Measurements from ENCODE around the gene ZFHX2. TPM values are rescaled to one million over a fixed set of nuclear protein-coding genes. Genes with fewer than 3 reads are reported as not detected.

The ZFHX2 gene
- polyA plus RNA-seq, 1 donor (not counting 4 experiments of a cell fraction or from before 2014, with no cell fraction given) = 0.18 TPM

DNA sequence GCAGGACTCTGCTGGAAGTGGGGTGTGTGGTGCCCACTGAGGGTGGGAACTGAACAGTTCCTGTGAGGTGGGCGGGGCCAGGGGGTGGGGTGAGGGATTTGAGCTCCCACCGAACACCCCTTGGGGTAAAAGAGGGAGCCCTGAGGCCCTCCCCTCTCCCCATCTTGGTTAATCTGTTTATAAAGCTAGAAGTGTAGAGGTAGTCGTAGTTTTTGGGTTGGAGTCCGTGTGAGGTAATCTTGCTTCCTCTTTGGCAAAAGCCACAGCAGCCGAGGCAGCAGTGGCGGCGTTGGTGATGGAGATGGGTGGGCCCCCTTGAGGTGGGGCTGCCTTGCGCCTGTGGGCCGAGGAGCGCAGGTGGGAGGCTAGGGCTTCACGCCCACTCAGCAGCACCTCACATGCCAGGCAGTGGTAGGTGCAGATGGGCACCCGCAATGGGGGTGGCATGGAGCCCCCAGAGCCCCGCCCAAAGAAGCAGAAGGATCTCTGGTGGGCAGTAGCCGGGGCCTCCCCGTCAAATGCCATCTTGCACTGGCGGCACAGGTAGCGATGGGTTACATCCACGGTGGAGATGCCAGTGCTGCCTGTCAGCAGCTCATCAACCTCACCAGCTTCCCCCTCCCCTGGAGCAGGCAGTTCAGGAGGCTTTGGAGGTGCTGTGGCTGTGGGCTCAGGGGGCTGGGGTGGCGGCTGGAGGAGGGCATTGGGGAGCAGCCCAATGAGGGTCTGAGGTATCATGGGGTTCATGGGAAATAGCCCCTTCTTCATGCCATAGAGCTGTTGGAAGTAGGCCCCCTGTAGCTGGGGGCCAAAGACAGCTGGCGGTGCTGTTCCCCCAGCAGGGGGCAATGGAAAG is 29.6 kb downstream of the ZFHX2 start:
- dilution Hi-C loops (cut with MboI; ENCODE audit: extremely low pct_ligation_motif_present, low sequenced_read_pairs) = no loop called here
- H3K79me2 ChIP-seq (ENCODE audit: control insufficient read depth, insufficient read depth, low read length) = no peaks in the 10 kb centered on the region
- FAIRE-seq = no peak

DNA sequence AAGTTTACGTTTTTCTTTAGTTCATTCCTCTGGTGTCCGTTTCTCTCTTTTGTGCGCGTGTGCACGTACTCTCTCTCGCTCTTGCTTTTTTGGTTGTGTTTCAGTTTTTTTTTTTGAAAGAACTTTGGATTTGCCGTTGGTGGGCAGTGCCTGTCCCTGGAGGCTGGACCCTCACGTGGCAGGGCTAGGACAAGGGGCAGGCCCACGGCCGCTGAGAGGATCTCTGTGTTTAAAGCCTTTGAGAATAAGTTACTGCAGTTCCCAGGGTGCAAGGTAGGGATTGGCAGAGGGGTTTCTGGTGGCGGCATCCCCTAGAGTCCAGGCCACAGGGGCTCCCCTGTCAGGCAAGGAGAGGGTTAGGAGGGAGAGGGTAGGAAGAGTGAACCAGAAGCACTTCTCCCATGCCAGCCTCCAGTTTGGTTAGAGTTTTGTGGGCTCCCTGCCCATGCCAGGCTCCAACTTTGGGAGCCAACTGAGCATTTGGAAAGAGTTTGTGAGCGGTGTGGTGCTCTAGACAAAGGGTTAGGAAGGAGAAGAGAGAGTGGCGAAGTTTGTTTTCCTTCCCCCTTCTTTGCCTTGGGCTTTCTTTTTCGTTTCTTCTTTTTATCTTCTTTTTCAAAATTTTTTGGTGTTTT is 30.5 kb downstream of the ZFHX2 start:
- Histone ChIP-seq H3K4me3 (ENCODE audit: control insufficient read depth in 2 of 3, extremely low read depth in 1 of 3, insufficient read depth in 2 of 3, low read depth in 1 of 3, low read length in 3 of 3) (no peak overlapping the region), H3K9ac (ENCODE audit: control insufficient read depth, extremely low read depth, insufficient read depth, low read length) (no peak overlapping the region), H3K9me1 (ENCODE audit: control insufficient read depth, extremely low read depth, insufficient read depth, low read length) (no peaks in the 10 kb centered on the region), H3K36me3 (ENCODE audit: control insufficient read depth in 2 of 2, extremely low read depth in 1 of 2, insufficient read depth in 2 of 2, low read length in 2 of 2) (peaks cover 0 to 2% of the 10 kb centered on the region in 2 experiments), H3K27me3 (ENCODE audit: control insufficient read depth, extremely low read depth, insufficient read depth, low read length) (no peaks in the 10 kb centered on the region), H3K79me2 (ENCODE audit: control insufficient read depth, insufficient read depth, low read length) (no peaks in the 10 kb centered on the region), H4K20me1 (ENCODE audit: control insufficient read depth, extremely low read depth, insufficient read depth, low read length) (no peaks in the 10 kb centered on the region), H3K4me2 (ENCODE audit: control insufficient read depth, extremely low read depth, insufficient read depth, low read depth, low read length) (no peak overlapping the region), H3K4me1 (ENCODE audit: control insufficient read depth, extremely low read depth, insufficient read depth, low read length) (no peaks in the 10 kb centered on the region), H3K27ac (ENCODE audit: control insufficient read depth, insufficient read depth, low read length) (no peak overlapping the region), H2AFZ (ENCODE audit: control insufficient read depth, low read length) (no peak overlapping the region), H3K9me3 (ENCODE audit: control insufficient read depth, low read depth, low read length) (no peaks in the 10 kb centered on the region)
- dilution Hi-C loops (cut with MboI; ENCODE audit: extremely low pct_ligation_motif_present, low sequenced_read_pairs) = no loop called here
- FAIRE-seq (no peak), DNase-seq (ENCODE audit: low read depth, low spot score) (no peak)
- TF ChIP-seq, protein P1, sequence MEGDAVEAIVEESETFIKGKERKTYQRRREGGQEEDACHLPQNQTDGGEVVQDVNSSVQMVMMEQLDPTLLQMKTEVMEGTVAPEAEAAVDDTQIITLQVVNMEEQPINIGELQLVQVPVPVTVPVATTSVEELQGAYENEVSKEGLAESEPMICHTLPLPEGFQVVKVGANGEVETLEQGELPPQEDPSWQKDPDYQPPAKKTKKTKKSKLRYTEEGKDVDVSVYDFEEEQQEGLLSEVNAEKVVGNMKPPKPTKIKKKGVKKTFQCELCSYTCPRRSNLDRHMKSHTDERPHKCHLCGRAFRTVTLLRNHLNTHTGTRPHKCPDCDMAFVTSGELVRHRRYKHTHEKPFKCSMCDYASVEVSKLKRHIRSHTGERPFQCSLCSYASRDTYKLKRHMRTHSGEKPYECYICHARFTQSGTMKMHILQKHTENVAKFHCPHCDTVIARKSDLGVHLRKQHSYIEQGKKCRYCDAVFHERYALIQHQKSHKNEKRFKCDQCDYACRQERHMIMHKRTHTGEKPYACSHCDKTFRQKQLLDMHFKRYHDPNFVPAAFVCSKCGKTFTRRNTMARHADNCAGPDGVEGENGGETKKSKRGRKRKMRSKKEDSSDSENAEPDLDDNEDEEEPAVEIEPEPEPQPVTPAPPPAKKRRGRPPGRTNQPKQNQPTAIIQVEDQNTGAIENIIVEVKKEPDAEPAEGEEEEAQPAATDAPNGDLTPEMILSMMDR (optimal IDR thresholded peaks at IDR 0.05 in 1 of 3, IDR thresholded peaks at IDR 0.05 in 1 of 3, conservative IDR thresholded peaks at IDR 0.05 in 1 of 3; ENCODE audit: extremely low read depth in 1 of 3, insufficient read depth in 2 of 3, low read length in 3 of 3) = no peak
- no peak for TF ChIP-seq EZH2 (IDR thresholded peaks at IDR 0.05; ENCODE audit: low read length)

More for the DNA sequence above, 29.6 kb downstream of the ZFHX2 start:
- H3K36me3 ChIP-seq (ENCODE audit: control insufficient read depth in 2 of 2, extremely low read depth in 1 of 2, insufficient read depth in 2 of 2, low read length in 2 of 2) = peaks cover 0 to 2% of the 10 kb centered on the region in 2 experiments
- no peaks in the 10 kb centered on the region for H3K9me3 ChIP-seq (ENCODE audit: control insufficient read depth, low read depth, low read length)
- H3K9me1 ChIP-seq (ENCODE audit: control insufficient read depth, extremely low read depth, insufficient read depth, low read length) = no peaks in the 10 kb centered on the region
- no peak overlapping the region for H3K27ac ChIP-seq (ENCODE audit: control insufficient read depth, insufficient read depth, low read length)
- no peak overlapping the region for H2AFZ ChIP-seq (ENCODE audit: control insufficient read depth, low read length)
- no peaks in the 10 kb centered on the region for H3K4me1 ChIP-seq (ENCODE audit: control insufficient read depth, extremely low read depth, insufficient read depth, low read length)
- no peak overlapping the region for H3K4me3 ChIP-seq (ENCODE audit: control insufficient read depth in 2 of 3, extremely low read depth in 1 of 3, insufficient read depth in 2 of 3, low read depth in 1 of 3, low read length in 3 of 3)
- H3K4me2 ChIP-seq (ENCODE audit: control insufficient read depth, extremely low read depth, insufficient read depth, low read depth, low read length) = no peak overlapping the region
- TF ChIP-seq, protein P1 (optimal IDR thresholded peaks at IDR 0.05 in 1 of 3, IDR thresholded peaks at IDR 0.05 in 1 of 3, conservative IDR thresholded peaks at IDR 0.05 in 1 of 3; ENCODE audit: extremely low read depth in 1 of 3, insufficient read depth in 2 of 3, low read length in 3 of 3) = no peak
- TF ChIP-seq EZH2 (IDR thresholded peaks at IDR 0.05; ENCODE audit: low read length) = no peak
- H4K20me1 ChIP-seq (ENCODE audit: control insufficient read depth, extremely low read depth, insufficient read depth, low read length) = no peaks in the 10 kb centered on the region
- DNase-seq (ENCODE audit: low read depth, low spot score) = no peak
- no peak overlapping the region for H3K9ac ChIP-seq (ENCODE audit: control insufficient read depth, extremely low read depth, insufficient read depth, low read length)
- no peaks in the 10 kb centered on the region for H3K27me3 ChIP-seq (ENCODE audit: control insufficient read depth, extremely low read depth, insufficient read depth, low read length)
